T-helper 1 cell treated with Interleukin-12 subunit alpha and Interleukin-12 subunit beta and Interleukin-4 antibody, amounts not matched to agents 30 μg/mL and 1 μg/mL, for 36 hours (primary cell): ENCODE measurements around the gene AURKA.
"Not testable (repeated sequence)": the region's sequence is repeated elsewhere in the genome, so short reads cannot be mapped to it uniquely, and the experiment has no call there.

Experiments used
- H3K27ac Mint-ChIP-seq: one replicate; pipeline ENCODE4 v1.8.0; 2021; ENCODE audit warnings: mild to moderate bottlenecking, mixed read lengths
- H3K27me3 Mint-ChIP-seq: one replicate; pipeline ENCODE4 v1.8.0; 2021; ENCODE audit warnings: low read depth, mixed read lengths
- H3K36me3 Mint-ChIP-seq: one replicate; pipeline ENCODE4 v1.8.0; 2021; ENCODE audit warnings: low read depth, mixed read lengths
- H3K4me1 Mint-ChIP-seq: one replicate; pipeline ENCODE4 v1.8.0; 2021; ENCODE audit warnings: low read depth, mixed read lengths
- H3K4me3 Mint-ChIP-seq: one replicate; pipeline ENCODE4 v1.8.0; 2021; ENCODE audit warnings: mild to moderate bottlenecking, moderate library complexity, mixed read lengths
- H3K9me3 Mint-ChIP-seq: one replicate; pipeline ENCODE4 v1.8.0; 2021; ENCODE audit warnings: mixed read lengths

AURKA gene

DNA sequence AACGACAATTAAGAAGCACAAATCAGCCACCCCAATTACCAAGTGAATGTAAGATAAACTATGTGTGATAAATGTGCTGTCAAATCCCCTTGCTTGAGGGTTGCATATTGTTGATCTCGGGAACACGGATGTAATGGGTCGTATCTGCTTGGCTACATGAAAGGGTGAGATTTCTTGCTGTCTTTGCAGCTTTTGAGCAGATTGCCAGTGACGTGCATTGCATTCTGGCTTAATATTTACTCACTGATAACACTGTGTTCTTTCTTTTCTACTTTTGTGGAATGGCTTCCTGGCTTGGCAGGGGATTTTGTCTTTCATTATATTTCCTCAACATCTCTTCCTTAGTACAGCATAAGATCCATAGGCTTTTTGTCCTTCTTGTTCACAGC, 43.7 kb downstream of the AURKA start:
- Mint-ChIP-seq H3K27ac (no peak overlapping the region), H3K36me3 (no peaks in the 10 kb centered on the region), H3K27me3 (peaks cover 56% of the 10 kb centered on the region), H3K4me1 (peaks cover 2% of the 10 kb centered on the region), H3K9me3 (no peaks in the 10 kb centered on the region), H3K4me3 (no peak overlapping the region)

DNA sequence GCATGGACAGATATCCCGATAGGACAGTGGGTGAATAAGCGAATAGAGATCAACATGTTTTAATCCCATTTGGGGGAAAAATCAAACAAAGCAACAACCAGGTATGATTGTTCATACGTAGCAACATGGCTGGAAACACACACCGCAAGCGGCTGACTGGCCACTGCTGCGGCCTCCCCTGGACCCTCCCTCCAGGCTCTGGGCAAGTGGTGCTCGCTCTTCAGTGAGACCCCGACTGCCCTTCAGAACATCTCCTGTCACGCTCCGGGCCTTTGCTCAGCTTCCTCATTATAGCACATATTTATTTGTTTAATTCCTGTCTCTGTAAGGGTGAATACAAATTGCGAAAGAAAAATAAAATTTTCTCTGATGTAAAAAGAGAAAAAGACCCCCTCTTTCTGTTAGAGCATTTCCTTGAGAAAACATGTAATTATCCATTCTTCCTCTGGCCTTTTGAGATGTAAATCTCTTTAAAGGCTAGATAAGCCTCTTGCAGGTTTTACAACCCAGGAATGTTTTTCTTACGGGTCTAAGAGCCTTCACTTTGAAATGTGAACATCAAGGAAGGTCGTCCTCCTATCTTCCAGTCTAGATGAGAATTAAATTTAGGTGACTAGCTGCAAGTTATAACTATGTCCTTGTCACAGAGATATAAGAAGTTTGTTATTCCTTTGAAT, 44.2 kb downstream of the AURKA start:
- H3K27ac Mint-ChIP-seq = no peak overlapping the region
- H3K27me3 Mint-ChIP-seq = peaks cover 59% of the 10 kb centered on the region
- no peaks in the 10 kb centered on the region for H3K36me3 Mint-ChIP-seq
- no peaks in the 10 kb centered on the region for H3K9me3 Mint-ChIP-seq
- peaks cover 2% of the 10 kb centered on the region for H3K4me1 Mint-ChIP-seq
- no peak overlapping the region for H3K4me3 Mint-ChIP-seq

DNA sequence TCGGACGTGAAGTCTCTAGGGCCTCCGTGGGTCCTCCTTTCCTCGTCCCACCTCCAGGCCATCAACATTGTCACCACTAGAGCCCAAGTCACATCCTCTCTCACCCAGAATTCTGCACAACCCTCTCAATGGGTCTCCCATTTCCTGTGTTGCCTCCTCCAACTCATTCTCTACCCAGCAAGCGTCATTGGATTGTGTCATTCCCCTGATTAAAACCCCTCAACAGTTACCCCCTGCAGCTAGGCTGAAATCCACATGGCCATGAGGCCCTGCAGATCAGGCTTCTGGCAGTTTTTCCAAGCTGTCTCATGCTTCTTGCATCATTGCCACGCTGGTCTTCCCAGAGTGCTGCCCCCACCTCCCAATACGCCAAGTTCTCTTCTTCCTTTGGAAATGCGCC, 46.1 kb downstream of the AURKA start:
- H3K27ac Mint-ChIP-seq = no peak overlapping the region
- peaks cover 71% of the 10 kb centered on the region for H3K27me3 Mint-ChIP-seq
- H3K4me1 Mint-ChIP-seq = peaks cover 2% of the 10 kb centered on the region
- no peaks in the 10 kb centered on the region for H3K36me3 Mint-ChIP-seq
- H3K4me3 Mint-ChIP-seq = no peak overlapping the region
- H3K9me3 Mint-ChIP-seq = no peaks in the 10 kb centered on the region

GRCh38 chr20:56343861-56344381, 48.1 kb downstream of the AURKA start:
- no peak overlapping the region for H3K27ac Mint-ChIP-seq
- no peak overlapping the region for H3K4me3 Mint-ChIP-seq
- H3K9me3 Mint-ChIP-seq = no peaks in the 10 kb centered on the region

GRCh38 chr20:56342783-56343182, 49.2 kb downstream of the AURKA start:
- peaks cover 2% of the 10 kb centered on the region for H3K4me1 Mint-ChIP-seq
- no peak overlapping the region for H3K4me3 Mint-ChIP-seq
- H3K27ac Mint-ChIP-seq = no peak overlapping the region
- H3K9me3 Mint-ChIP-seq = no peaks in the 10 kb centered on the region
- peaks cover 73% of the 10 kb centered on the region for H3K27me3 Mint-ChIP-seq
- H3K36me3 Mint-ChIP-seq = no peaks in the 10 kb centered on the region

More at GRCh38 chr20:56343861-56344381, 48.1 kb downstream of the AURKA start:
- H3K27me3 Mint-ChIP-seq = peaks cover 81% of the 10 kb centered on the region
- peaks cover 2% of the 10 kb centered on the region for H3K4me1 Mint-ChIP-seq
- H3K36me3 Mint-ChIP-seq = no peaks in the 10 kb centered on the region

- H3K4me1 Mint-ChIP-seq, H3K9me3 Mint-ChIP-seq, H3K27ac Mint-ChIP-seq, H3K36me3 Mint-ChIP-seq, H3K4me3 Mint-ChIP-seq: not testable (repeated sequence)
- H3K27me3 Mint-ChIP-seq = peaks cover 28% of the 10 kb centered on the region
These were observed 55.3 kb downstream of the AURKA start for GRCh38 chr20:56336709-56337108.

DNA sequence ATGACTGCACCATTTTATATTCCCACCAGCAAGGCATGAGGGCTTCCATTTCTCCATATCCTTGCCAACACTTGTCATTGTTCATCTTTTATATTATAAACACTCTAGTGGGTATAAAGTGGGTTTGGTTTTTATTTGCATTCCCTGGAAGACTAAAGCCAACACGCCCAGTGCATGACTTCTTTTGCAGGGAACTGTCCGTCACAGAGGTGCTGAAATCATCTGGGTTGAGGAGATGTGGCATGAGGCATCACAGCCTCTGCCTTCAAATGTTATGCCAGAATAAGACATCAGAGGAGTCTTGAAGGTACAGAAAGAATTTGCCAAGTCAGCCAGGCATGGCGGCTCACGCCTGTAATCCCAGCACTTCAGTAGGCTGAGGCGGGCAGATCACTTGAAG, 63.2 kb downstream of the AURKA start:
- Mint-ChIP-seq H3K27ac (no peak overlapping the region), H3K27me3 (no peaks in the 10 kb centered on the region), H3K36me3 (no peaks in the 10 kb centered on the region), H3K4me1 (no peaks in the 10 kb centered on the region), H3K9me3 (no peaks in the 10 kb centered on the region), H3K4me3 (no peak overlapping the region)

DNA sequence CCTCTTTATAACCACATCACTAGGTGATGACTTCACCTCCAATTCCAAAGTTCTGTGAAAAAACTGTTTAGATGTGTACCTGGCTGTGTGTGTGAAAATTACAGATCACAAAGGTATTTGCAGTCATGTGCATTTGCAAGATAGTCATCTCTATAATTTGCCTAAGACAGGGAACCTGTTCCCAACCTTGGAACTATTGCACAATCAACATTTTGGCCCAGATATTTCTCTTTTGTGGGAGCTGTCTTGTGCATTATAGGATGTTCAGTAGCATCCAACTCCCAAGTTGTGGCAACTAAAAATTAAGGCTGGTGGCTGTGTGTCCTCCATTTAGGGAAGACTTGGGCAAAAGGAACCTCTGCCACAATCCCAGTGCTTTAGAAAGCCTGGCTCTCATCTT, 67.2 kb downstream of the AURKA start:
- no peaks in the 10 kb centered on the region for H3K4me1 Mint-ChIP-seq
- no peaks in the 10 kb centered on the region for H3K9me3 Mint-ChIP-seq
- H3K4me3 Mint-ChIP-seq = no peak overlapping the region
- no peaks in the 10 kb centered on the region for H3K36me3 Mint-ChIP-seq
- H3K27ac Mint-ChIP-seq = no peak overlapping the region
- H3K27me3 Mint-ChIP-seq = peaks cover 12% of the 10 kb centered on the region

GRCh38 chr20:56323656-56324055, 68.4 kb downstream of the AURKA start:
- no peaks in the 10 kb centered on the region for H3K36me3 Mint-ChIP-seq
- peaks cover 12% of the 10 kb centered on the region for H3K27me3 Mint-ChIP-seq
- H3K4me1 Mint-ChIP-seq = peaks cover 7% of the 10 kb centered on the region
- no peak overlapping the region for H3K4me3 Mint-ChIP-seq
- H3K9me3 Mint-ChIP-seq = no peaks in the 10 kb centered on the region
- H3K27ac Mint-ChIP-seq = no peak overlapping the region

DNA sequence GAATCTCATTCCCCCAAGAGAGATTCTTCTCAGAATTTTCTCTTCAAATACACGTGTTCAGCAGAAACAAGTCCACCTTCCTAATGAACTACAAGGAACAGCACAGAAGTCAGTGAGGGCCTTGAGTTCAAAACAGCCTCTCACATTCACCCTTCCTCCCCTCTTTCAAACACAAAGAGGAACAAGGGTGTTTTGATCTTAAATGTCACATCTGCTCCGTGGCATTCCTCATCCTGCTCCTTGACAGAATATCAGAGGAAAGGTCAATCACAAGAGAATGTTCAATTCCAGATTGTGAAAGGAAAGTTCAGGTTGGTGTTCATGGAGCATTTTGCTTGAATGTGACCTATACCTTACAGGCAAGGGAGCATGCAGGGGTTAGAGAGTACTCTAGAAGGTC, 68.8 kb downstream of the AURKA start:
- Mint-ChIP-seq H3K36me3 (no peaks in the 10 kb centered on the region), H3K4me3 (no peak overlapping the region), H3K27me3 (peaks cover 12% of the 10 kb centered on the region)

GRCh38 chr20:56322681-56323080, 69.3 kb downstream of the AURKA start:
- peaks cover 7% of the 10 kb centered on the region for H3K4me1 Mint-ChIP-seq
- no peak overlapping the region for H3K4me3 Mint-ChIP-seq
- peaks cover 12% of the 10 kb centered on the region for H3K27me3 Mint-ChIP-seq
- H3K9me3 Mint-ChIP-seq = no peaks in the 10 kb centered on the region
- H3K36me3 Mint-ChIP-seq = no peaks in the 10 kb centered on the region
- no peak overlapping the region for H3K27ac Mint-ChIP-seq

More for the DNA sequence above, 68.8 kb downstream of the AURKA start:
- Mint-ChIP-seq H3K9me3 (no peaks in the 10 kb centered on the region), H3K4me1 (peaks cover 7% of the 10 kb centered on the region), H3K27ac (no peak overlapping the region)
